ENCODE measurements around the gene TTC16. TPM values are rescaled to one million over a fixed set of nuclear protein-coding genes. Genes with fewer than 3 reads are reported as not detected.

Gene TTC16, protein sequence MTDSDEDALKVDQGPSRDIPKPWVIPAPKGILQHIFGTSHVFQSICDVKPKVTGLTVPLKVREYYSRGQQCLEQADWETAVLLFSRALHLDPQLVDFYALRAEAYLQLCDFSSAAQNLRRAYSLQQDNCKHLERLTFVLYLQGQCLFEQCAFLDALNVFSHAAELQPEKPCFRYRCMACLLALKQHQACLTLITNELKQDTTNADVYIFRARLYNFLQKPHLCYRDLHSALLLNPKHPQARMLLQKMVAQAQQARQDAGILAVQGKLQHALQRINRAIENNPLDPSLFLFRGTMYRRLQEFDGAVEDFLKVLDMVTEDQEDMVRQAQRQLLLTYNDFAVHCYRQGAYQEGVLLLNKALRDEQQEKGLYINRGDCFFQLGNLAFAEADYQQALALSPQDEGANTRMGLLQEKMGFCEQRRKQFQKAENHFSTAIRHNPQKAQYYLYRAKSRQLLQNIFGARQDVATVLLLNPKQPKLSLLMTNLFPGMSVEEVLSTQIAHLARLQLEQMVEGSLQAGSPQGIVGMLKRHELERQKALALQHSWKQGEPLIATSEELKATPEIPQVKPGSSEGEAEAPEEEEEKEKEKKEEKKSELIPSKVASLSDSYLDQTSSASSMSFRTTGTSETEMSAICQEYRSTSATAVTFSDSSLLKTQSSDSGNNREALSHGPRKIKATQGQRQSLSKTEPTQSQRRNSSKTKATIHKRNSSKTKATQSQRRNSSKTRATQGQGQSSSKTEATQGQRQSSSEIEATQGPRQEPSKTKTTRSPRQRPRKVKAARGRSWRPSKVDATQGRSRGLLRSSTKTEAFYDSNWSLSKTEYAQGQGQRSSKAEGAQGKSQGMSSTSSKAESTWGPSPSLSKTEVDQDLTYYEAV
- not detected in 2 replicates for total RNA-seq

GRCh38 chr9:127715470-127716337 lies at the start of gene TTC16, which contains the start of gene PTRH1:
Gene TTC16, plus strand, starts transcription at chr9:127716079. Its CDS starts 67 bp downstream, at chr9:127716146.
Gene PTRH1, minus strand, starts transcription at chr9:127715663. Its CDS starts 24 bp downstream, at chr9:127715639.

GRCh38 chr9:127706836-127707241 lies 9.0 kb upstream of the TTC16 start, which contains the start of gene CFAP157:
Gene CFAP157, plus strand, starts transcription at chr9:127706988. Its CDS starts 44 bp downstream, at chr9:127707032.

GRCh38 chr9:127734747-127735529 lies 19.1 kb downstream of the TTC16 start, which contains the start of gene TOR2A:
Gene TOR2A, minus strand, starts transcription at chr9:127735294. Its CDS starts 24 bp downstream, at chr9:127735270.

DNA sequence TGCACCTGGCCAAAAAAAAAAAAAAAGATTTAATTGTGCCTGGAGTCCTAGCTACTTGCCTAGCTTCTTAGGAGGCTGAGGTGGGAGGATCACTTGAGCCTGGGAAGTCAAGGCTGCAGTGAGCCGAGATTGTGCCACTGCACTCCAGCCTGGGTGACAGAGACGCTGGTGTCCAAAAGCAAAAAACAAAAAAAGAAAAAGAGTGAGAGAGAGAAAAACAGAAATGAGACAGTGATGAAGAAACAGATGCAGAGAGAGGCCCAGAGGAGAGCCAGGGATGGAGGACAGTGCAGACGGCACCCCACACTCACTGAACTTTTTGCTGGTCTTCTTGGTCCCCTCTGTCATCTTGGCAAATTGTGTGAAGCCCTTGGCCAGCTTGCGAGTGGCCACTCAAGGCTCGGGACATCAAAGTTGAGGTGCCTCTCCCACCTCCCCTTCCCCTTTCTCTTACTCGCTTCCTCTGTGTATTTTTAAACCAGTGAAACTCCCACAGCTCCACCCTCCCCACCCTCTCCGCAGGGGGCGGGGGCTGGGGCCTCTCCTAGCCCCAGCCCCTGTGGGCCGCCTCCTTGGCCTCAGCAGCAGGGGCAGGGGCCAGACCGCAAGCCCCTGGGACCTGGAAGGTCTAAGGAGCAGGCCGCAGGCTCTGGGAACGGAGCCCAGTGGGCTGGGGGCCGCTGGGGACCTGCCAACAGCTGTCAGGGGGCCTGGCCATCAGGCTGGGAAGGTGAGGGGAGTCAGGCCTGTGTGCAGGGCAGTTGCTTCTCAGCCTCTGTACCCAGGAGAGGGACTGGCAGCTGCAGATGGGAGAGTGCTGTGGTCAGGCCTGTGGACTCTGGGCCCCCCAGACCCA lies 62.6 kb downstream of the TTC16 start, which contains the start of gene SH2D3C:
SH2D3C (minus strand) TSS at position 387 of the 856 bp plus-strand sequence; CDS start at position 348, 39 bp downstream.

Other genes starting within 250 kb of the TTC16 start
- gene STXBP1, start 103.8 kb upstream of the TTC16 start, total RNA-seq, result 31.7 and 46.0 TPM in 2 replicates
- not detected in 2 replicates for gene CFAP157, start 9.1 kb upstream of the TTC16 start, total RNA-seq
- gene PTRH1, start 416 bp upstream of the TTC16 start, total RNA-seq, result 66.5 and 76.0 TPM in 2 replicates
- gene TOR2A, start 19.2 kb downstream of the TTC16 start, total RNA-seq, result 9.9 and 16.0 TPM in 2 replicates
- gene SH2D3C, start 62.6 kb downstream of the TTC16 start, total RNA-seq, result 0.15 and 0.23 TPM in 2 replicates
- 25.4 and 28.7 TPM in 2 replicates for gene CDK9, start 70.0 kb downstream of the TTC16 start, total RNA-seq
- gene FPGS, start 86.8 kb downstream of the TTC16 start, total RNA-seq, result 74.0 and 76.5 TPM in 2 replicates
- gene ENG, start 138.6 kb downstream of the TTC16 start, total RNA-seq, result 6.2 and 9.6 TPM in 2 replicates
- gene AK1, start 161.6 kb downstream of the TTC16 start, total RNA-seq, result 34.4 and 45.3 TPM in 2 replicates
- gene ST6GALNAC6, start 183.5 kb downstream of the TTC16 start, total RNA-seq, result 25.8 and 35.7 TPM in 2 replicates
- gene ST6GALNAC4, start 201.0 kb downstream of the TTC16 start, total RNA-seq, result 36.4 and 42.8 TPM in 2 replicates
- gene PIP5KL1, start 214.7 kb downstream of the TTC16 start, total RNA-seq, result 10.2 and 21.9 TPM in 2 replicates
- gene DPM2, start 221.8 kb downstream of the TTC16 start, total RNA-seq, result 13.4 and 20.5 TPM in 2 replicates